ENCODE measurements around the gene GABARAP. TPM values are rescaled to one million over a fixed set of nuclear protein-coding genes. Genes with fewer than 3 reads are reported as not detected.

GABARAP gene
- total RNA-seq, 3 donors from 2014 or later (not counting 1 experiment from before 2014, with no cell fraction given) = 256 to 277 (median 276) TPM

GRCh38 chr17:7208754-7209460 lies 33.3 kb downstream of the GABARAP start:
- H3K4me1 ChIP-seq (ENCODE audit: control insufficient read depth, insufficient read depth, low read length) = peaks cover 28% of the 10 kb centered on the region
- 88% methylated on average over 9 of the region's 9 CpGs for WGBS (ENCODE audit: insufficient coverage)
- peak overlapping the region in 1 of 2 donors; percentile 84 for H3K27ac Mint-ChIP-seq
- peaks cover 32 to 37% of the 10 kb centered on the region in 2 donors for H3K4me1 Mint-ChIP-seq
- no peaks in the 10 kb centered on the region for H3K36me3 Mint-ChIP-seq
- H3K27me3 Mint-ChIP-seq (ENCODE audit: low read depth in 2 of 2) = peaks cover 7% of the 10 kb centered on the region in 2 donors
- DNase-seq = no peak
- intact Hi-C loops (cut with micrococcal nuclease) = no loop called here
- no peak overlapping the region for H3K4me3 Mint-ChIP-seq
- no peaks in the 10 kb centered on the region for H3K27me3 ChIP-seq (ENCODE audit: control insufficient read depth, insufficient read depth, low read length)
- TF ChIP-seq CTCF (IDR thresholded peaks at IDR 0.05) = no peak
- no peak overlapping the region for H3K4me3 ChIP-seq (ENCODE audit: low read length)
- no peak overlapping the region for H3K27ac ChIP-seq (ENCODE audit: low read length)
- H3K36me3 ChIP-seq (ENCODE audit: control insufficient read depth, insufficient read depth, low read length) = no peaks in the 10 kb centered on the region
- ATAC-seq = no peak
- no peaks in the 10 kb centered on the region for H3K9me3 Mint-ChIP-seq
- H3K9me3 ChIP-seq (ENCODE audit: control insufficient read depth, insufficient read depth, low read length) = no peaks in the 10 kb centered on the region

GRCh38 chr17:7208027-7208571 lies 34.1 kb downstream of the GABARAP start:
- intact Hi-C loops (cut with micrococcal nuclease) = no loop called here
- H3K36me3 ChIP-seq (ENCODE audit: control insufficient read depth, insufficient read depth, low read length) = no peaks in the 10 kb centered on the region
- ATAC-seq (no peak), DNase-seq (no peak)
- peak overlapping the region in 1 of 2 donors; percentile 84 for H3K27ac Mint-ChIP-seq
- no peak overlapping the region for H3K4me3 ChIP-seq (ENCODE audit: low read length)
- no peak overlapping the region for H3K27ac ChIP-seq (ENCODE audit: low read length)
- H3K4me3 Mint-ChIP-seq = no peak overlapping the region
- peaks cover 2 to 7% of the 10 kb centered on the region in 2 donors for H3K27me3 Mint-ChIP-seq (ENCODE audit: low read depth in 2 of 2)
- no peak for TF ChIP-seq CTCF (IDR thresholded peaks at IDR 0.05)
- H3K27me3 ChIP-seq (ENCODE audit: control insufficient read depth, insufficient read depth, low read length) = no peaks in the 10 kb centered on the region
- H3K9me3 ChIP-seq (ENCODE audit: control insufficient read depth, insufficient read depth, low read length) = no peaks in the 10 kb centered on the region
- H3K4me1 ChIP-seq (ENCODE audit: control insufficient read depth, insufficient read depth, low read length) = peaks cover 24% of the 10 kb centered on the region
- no peaks in the 10 kb centered on the region for H3K9me3 Mint-ChIP-seq
- H3K36me3 Mint-ChIP-seq = no peaks in the 10 kb centered on the region
- 86% methylated on average over 21 of the region's 21 CpGs for WGBS (ENCODE audit: insufficient coverage)
- H3K4me1 Mint-ChIP-seq = peaks cover 27 to 34% of the 10 kb centered on the region in 2 donors

- H3K4me1 ChIP-seq (ENCODE audit: control insufficient read depth, insufficient read depth, low read length) = peaks cover 24% of the 10 kb centered on the region
- ATAC-seq (no peak), DNase-seq (no peak)
- Mint-ChIP-seq H3K4me1 (peaks cover 27 to 34% of the 10 kb centered on the region in 2 donors), H3K27me3 (ENCODE audit: low read depth in 2 of 2) (peaks cover 2 to 4% of the 10 kb centered on the region in 2 donors), H3K27ac (peak overlapping the region; percentile 93 to 95), H3K36me3 (no peaks in the 10 kb centered on the region), H3K9me3 (no peaks in the 10 kb centered on the region), H3K4me3 (peak overlapping the region; percentile 50)
- no peaks in the 10 kb centered on the region for H3K27me3 ChIP-seq (ENCODE audit: control insufficient read depth, insufficient read depth, low read length)
- no peaks in the 10 kb centered on the region for H3K9me3 ChIP-seq (ENCODE audit: control insufficient read depth, insufficient read depth, low read length)
- intact Hi-C loops (cut with micrococcal nuclease) = no loop called here
- no peaks in the 10 kb centered on the region for H3K36me3 ChIP-seq (ENCODE audit: control insufficient read depth, insufficient read depth, low read length)
- 94% methylated on average over 21 of the region's 24 CpGs for WGBS (ENCODE audit: insufficient coverage)
- no peak for TF ChIP-seq CTCF (IDR thresholded peaks at IDR 0.05)
- no peak overlapping the region for H3K4me3 ChIP-seq (ENCODE audit: low read length)
- H3K27ac ChIP-seq (ENCODE audit: low read length) = no peak overlapping the region
These were observed 34.9 kb downstream of the GABARAP start for GRCh38 chr17:7207120-7208001.
